Activated CD4-positive, alpha-beta T cell treated with anti-CD3 and anti-CD28 coated beads for 24 hours (primary cell): ENCODE measurements around the gene TSTD1.
"Not testable (repeated sequence)": the region's sequence is repeated elsewhere in the genome, so short reads cannot be mapped to it uniquely, and the experiment has no call there.

ENCODE experiments used
- DNase-seq, 2 donors: peaks; one replicate each; pipeline ENCODE4 v3.0.0-alpha.2; 2020; ENCODE audit warnings: low read depth in 2 of 2

The TSTD1 gene

GRCh38 chr1:161009602-161010211 is 29.1 kb downstream of the TSTD1 start:
- DNase-seq, result no peak

DNA sequence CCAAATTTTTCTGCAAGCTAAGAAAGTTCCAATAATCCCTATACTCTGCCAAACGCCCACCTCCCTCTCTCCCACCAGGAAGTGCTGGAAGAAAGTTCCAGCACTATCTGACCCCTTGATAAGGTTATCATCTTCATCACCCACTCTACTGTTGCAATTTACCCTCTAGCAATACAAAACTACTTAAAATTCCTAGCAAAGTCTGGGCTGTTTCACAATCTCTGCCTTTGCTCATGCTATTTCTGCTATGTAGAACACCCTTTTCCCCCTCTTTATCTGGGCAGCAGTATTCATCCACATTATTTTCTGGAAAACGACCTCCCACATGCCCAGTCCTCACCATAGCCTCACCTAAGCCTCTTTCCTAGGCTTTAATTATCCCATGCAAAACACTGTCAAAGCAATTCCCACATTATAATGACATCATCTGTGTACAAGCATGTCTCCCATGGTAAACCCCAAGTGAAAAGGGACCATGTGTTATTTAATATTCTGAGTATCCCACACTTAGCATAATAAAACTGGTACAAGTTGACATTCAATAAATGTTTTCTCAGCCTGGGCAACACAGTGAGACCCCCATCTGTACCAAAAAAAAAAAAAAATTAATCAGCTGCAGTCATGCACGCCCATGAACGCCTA is 29.8 kb downstream of the TSTD1 start:
- DNase-seq, result no peak

- DNase-seq, result no peak
Measured at GRCh38 chr1:161007369-161007768, 31.4 kb downstream of the TSTD1 start.

- no peak for DNase-seq
Measured at GRCh38 chr1:161006563-161006962, 32.2 kb downstream of the TSTD1 start.

DNA sequence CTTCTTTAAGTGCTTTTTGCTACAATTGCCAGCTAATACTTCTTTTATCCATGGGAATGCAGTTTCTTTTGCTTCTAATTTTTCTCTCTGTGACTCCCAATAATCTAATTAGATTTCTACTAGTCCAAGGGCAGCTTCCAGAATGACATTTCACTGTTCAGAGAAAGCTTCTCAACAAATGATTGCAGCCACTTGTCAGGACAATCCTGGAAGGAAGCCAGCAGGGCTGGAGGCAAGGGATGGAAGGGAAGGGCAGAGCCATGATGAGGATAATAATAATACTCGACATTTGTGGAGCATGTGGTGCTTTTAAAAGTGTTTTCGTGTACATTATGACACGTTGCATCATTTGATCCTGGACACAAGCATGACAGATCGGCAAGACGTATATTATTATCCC is 37.2 kb downstream of the TSTD1 start:
- DNase-seq, result no peak

- DNase-seq, result no peak
Measured at GRCh38 chr1:161000736-161001480, 37.9 kb downstream of the TSTD1 start.

- no peak for DNase-seq
Measured at GRCh38 chr1:160999376-160999775, 39.4 kb downstream of the TSTD1 start.

- DNase-seq, result peak in 1 of 2 donors; percentile 37
Measured at GRCh38 chr1:160997323-160998038, 41.3 kb downstream of the TSTD1 start.

DNA sequence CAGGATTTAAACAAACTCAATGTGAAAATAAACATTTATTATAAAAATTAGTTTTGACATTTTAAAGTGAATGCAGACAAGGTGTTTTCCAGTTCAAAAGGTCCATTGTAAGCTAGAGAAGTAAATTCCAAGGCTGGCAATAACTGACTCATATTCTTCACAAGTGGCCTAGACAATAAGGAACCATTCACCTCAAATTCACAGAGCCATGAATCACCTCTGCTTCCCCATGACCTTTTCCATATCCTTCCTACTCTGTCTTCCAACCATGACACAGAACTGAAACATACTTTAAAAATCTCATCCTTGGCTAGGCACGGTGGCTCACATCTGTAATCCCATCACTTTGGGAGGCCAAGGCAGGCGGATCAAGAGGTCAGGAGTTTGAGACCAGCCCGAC is 42.6 kb downstream of the TSTD1 start:
- DNase-seq, result no peak

DNA sequence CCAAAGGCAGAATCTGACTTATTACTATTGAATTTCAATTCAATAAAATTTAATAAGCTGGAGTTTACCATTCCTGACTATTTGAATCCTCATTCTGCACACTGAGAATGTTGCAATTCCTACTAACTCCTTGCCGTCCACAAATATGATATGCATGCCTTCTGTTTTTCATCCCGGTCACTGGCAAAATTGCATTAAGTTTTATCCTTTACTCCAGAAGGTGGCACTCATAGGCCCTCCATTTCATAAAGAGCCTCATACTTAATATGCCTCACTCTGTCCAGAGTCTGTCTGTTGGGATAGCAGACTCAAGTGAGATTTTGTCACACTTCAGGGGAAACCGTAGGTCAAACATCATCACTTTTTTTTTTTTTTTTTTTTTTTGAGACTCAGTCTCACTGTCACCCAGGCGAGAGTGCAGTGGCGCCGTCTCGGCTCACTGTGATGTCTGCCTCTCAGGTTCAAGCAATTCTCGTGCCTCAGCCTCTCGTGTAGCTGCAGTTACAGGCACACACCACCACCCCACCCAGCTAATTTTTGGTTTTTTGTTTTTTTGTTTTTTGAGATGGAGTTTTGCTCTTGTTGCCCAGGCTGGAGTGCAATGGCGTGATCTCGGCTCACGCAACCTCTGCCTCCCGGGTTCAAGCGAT is 45.1 kb downstream of the TSTD1 start:
- DNase-seq, result no peak

DNA sequence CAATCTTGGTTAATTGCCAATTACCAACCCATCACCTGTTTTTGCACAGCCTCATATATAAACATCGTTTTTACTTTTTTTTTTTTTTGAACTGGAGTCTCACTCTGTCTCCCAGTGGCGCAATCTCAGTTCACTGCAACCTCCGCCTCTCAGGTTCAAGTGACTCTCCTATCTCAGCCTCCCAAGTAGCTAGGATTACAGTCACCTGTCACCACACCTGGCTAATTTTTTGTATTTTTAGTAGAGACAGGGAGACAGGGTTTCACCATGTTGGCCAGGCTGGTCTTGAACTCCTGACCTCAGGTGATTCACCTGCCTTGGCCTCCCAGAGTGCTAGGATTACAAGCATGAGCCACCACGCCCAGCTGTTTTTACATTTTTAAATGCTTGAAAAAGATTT is 46.7 kb downstream of the TSTD1 start:
- DNase-seq, result not testable (repeated sequence)
